Upper lobe of left lung (tissue), 4 donors: Measurements from ENCODE around the gene CSNK2A3.

Experiments
- CTCF ChIP-seq, 6 experiments: fragments of 450-650 bp in 4 of 6; fragments of 200-600 bp in 2 of 6; sonication (generic) in 2 of 6; IDR thresholded peaks; one replicate each; pipeline ENCODE4 v1.5.1; 2016 to 2019; ENCODE audit warnings: antibody characterized with exemption in 6 of 6
- POLR2A ChIP-seq, 4 donors: fragments of 450-650 bp; IDR thresholded peaks; one replicate each; pipeline ENCODE4 v1.5.1; 2016 to 2017; ENCODE audit warnings: antibody characterized with exemption in 4 of 4, mild to moderate bottlenecking in 2 of 4
- POLR2AphosphoS5 ChIP-seq, 2 donors: sonication (generic); formaldehyde crosslinking; IDR thresholded peaks; one replicate each; pipeline ENCODE4 v1.5.1; 2017; ENCODE audit warnings: antibody characterized with exemption in 2 of 2

GRCh38 chr11:11380883-11381282 is 27.8 kb upstream of the CSNK2A3 start:
- TF ChIP-seq CTCF (IDR thresholded peaks at IDR 0.05) (no peak), POLR2A (IDR thresholded peaks at IDR 0.05) (no peak), POLR2AphosphoS5 (IDR thresholded peaks at IDR 0.05) (no peak)
